Kidney epithelial cell (primary cell): ENCODE results near the gene RC3H1. TPM values are rescaled to one million over a fixed set of nuclear protein-coding genes. Genes with fewer than 3 reads are reported as not detected.

ENCODE experiments used
- DNase-seq: peaks from one replicate; pipeline ENCODE4 v3.0.0-alpha.2; 2010; ENCODE audit warnings: low read depth
- H3K27me3 ChIP-seq: 2 replicates; pipeline ENCODE4 v1.6.0; 2011; ENCODE audit warnings: low read length; ENCODE audit not compliant: control insufficient read depth, insufficient read depth
- H3K36me3 ChIP-seq: 2 replicates; pipeline ENCODE4 v1.5.1; 2011; ENCODE audit warnings: low read length; ENCODE audit not compliant: control insufficient read depth, insufficient read depth
- H3K4me3 ChIP-seq: 2 replicates; pipeline ENCODE4 v1.5.1; 2011; ENCODE audit warnings: low read depth, mild to moderate bottlenecking, control low read depth, low read length
- total RNA-seq: library from RNA; depleted of rRNA; stranded (reverse); fragments of >200 nt; gene quantifications from 2 replicates; pipeline ENCODE4 v1.2.3, GENCODE V29; 2015
- TF ChIP-seq, protein P1 (sequence below): IDR thresholded peaks from 2 replicates; pipeline ENCODE4 v1.5.1; 2011; ENCODE audit warnings: mild to moderate bottlenecking, moderate library complexity, low read length, control low read depth, inconsistent platforms; ENCODE audit not compliant: insufficient read depth, poor library complexity, severe bottlenecking

The RC3H1 gene
- total RNA-seq, 1 donor from 2014 or later = 31.8 TPM

DNA sequence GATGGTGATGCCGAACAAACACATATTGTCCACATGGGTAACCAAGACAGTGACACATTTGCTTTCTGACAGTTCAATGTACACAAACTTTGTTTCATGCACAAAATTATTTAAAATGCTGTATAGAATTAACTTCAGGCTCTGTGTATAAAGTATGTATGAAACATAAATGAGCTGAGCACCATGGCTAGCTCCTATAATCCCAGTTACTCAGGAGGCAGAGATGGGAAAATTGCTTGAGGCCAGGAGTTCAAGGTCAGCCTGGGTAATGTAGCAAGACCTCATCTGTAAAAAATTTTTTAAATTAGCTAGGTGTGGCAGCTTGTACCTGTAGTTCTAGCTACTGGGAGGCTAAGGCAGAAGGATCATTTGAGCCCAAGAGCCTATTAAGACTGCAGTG is 19.2 kb upstream of the RC3H1 start:
- DNase-seq = no peak
- TF ChIP-seq, protein P1, sequence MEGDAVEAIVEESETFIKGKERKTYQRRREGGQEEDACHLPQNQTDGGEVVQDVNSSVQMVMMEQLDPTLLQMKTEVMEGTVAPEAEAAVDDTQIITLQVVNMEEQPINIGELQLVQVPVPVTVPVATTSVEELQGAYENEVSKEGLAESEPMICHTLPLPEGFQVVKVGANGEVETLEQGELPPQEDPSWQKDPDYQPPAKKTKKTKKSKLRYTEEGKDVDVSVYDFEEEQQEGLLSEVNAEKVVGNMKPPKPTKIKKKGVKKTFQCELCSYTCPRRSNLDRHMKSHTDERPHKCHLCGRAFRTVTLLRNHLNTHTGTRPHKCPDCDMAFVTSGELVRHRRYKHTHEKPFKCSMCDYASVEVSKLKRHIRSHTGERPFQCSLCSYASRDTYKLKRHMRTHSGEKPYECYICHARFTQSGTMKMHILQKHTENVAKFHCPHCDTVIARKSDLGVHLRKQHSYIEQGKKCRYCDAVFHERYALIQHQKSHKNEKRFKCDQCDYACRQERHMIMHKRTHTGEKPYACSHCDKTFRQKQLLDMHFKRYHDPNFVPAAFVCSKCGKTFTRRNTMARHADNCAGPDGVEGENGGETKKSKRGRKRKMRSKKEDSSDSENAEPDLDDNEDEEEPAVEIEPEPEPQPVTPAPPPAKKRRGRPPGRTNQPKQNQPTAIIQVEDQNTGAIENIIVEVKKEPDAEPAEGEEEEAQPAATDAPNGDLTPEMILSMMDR = no peak
- Histone ChIP-seq H3K27me3 (no peaks in the 10 kb centered on the region), H3K36me3 (no peaks in the 10 kb centered on the region), H3K4me3 (no peak overlapping the region)

DNA sequence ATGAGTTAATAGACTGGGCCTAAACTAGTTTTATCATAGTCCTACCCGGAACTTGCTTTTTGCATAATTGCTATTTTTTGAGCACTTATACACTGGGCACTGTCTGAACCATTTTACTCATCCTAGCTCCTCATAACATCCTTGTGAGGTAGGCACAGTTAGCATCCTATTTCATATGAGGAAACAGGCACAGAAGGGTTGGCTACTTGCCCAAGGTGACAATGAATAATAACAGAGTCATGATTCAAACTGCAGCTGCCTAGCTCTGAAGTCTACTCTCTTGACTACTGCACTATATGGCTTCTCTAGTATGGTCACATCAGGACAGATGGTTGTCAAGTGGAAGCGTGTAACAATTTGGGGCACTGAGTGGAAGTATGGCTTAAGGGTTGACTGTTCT is 18.2 kb upstream of the RC3H1 start:
- H3K27me3 ChIP-seq = no peaks in the 10 kb centered on the region
- no peaks in the 10 kb centered on the region for H3K36me3 ChIP-seq
- no peak overlapping the region for H3K4me3 ChIP-seq
- DNase-seq = no peak
- TF ChIP-seq, protein P1 = no peak

DNA sequence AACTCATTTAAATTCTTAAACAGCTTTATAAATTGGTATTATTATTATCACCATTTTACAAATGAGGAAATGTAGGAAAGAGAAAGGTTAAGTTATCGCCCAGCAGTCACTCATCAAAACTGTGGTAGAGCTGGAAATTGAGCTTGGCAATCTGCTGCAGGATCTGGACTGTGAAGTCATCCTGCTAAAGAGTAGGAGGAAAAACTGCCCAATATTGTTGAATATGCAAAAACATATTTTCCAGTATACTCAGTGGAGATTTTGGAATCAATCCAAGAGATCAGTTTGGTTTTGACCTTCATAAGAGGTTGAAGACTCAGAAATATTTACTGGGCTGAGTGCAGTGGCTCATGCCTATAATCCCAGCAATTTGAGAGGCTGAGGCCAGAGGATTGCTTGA is 16.9 kb upstream of the RC3H1 start:
- no peaks in the 10 kb centered on the region for H3K27me3 ChIP-seq
- DNase-seq = no peak
- no peaks in the 10 kb centered on the region for H3K36me3 ChIP-seq
- TF ChIP-seq, protein P1 = no peak
- no peak overlapping the region for H3K4me3 ChIP-seq

DNA sequence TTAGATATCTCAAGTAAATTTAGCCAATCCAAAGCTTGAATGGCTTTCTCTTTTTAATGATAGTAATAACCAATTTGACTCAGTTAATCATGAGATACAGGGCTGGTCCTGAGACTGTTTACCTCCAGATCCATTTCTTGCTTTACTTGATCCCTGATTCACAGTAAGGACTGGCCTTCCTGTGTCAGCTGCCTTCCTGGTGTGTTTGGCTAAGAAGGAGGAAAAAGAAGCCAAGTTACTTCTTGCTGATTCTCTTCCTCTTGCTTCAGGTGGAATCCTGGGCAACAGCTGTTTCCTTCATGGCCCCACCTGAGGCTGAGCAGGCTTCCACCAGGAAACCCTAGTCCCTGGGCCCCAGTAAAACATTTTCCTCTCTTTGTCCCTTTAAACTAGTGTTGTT is 14.6 kb upstream of the RC3H1 start:
- no peak for DNase-seq
- H3K27me3 ChIP-seq = no peaks in the 10 kb centered on the region
- TF ChIP-seq, protein P1 = no peak
- no peaks in the 10 kb centered on the region for H3K36me3 ChIP-seq
- H3K4me3 ChIP-seq = no peak overlapping the region

DNA sequence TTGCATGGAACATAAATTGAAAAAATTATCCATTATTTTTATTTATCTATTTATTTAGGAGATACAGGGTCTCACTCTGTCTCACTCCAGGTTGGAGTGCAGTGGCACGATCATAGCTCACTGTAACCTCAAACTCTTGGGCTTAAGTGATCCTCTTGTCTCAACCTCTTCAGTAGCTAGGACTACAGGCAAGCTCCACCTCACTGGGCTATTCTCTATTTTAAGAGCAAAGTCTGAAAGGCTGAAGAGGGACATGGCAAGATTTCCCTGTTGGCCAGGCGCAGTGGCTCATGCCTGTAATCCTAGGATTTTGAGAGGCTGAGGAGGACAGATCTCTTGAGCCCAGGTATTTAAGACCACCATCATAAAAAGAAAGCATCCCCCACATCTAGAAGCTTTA is 14.0 kb upstream of the RC3H1 start:
- no peak for DNase-seq
- H3K36me3 ChIP-seq = no peaks in the 10 kb centered on the region
- TF ChIP-seq, protein P1 = no peak
- H3K27me3 ChIP-seq = no peaks in the 10 kb centered on the region
- H3K4me3 ChIP-seq = no peak overlapping the region

DNA sequence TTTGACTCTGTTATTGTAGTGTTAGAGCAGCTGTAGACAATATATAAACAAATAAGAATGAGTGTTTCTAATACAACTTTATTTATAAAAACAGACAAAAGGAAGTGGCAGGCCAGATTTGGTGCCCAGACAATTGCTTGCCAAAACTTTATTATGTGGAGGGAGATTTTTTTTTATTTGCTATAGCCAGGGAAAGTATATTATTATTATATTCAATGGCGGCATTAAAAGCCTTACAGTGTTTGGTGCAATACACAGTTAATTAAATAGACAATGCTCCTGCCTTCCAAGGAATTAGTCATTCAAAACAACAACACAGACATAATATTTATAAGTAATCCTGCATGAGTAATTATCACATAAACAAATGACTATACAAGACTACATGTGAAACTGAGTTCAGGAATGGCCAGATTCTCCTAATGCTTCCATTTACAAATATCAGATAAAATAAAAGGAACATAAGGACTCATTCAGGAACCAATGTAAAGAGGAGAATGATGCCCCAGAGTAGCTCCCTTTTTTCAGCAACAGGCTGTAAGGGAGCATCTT is 10.6 kb upstream of the RC3H1 start:
- no peak for DNase-seq
- TF ChIP-seq, protein P1 = no peak
- no peak overlapping the region for H3K4me3 ChIP-seq
- H3K27me3 ChIP-seq = no peaks in the 10 kb centered on the region
- H3K36me3 ChIP-seq = no peaks in the 10 kb centered on the region
